ENCODE data around the gene TEC. TPM values are rescaled to one million over a fixed set of nuclear protein-coding genes. Genes with fewer than 3 reads are reported as not detected.
A peak's percentile ranks its signal among the peaks of the same experiment; 100 is the strongest.

TEC gene
- total and polyA plus RNA-seq, 9 of the 15 experiments (the other 6 are each of a cell fraction or from before 2014, with no cell fraction given), result 5.3 to 14.7 (median 8.8) TPM

DNA sequence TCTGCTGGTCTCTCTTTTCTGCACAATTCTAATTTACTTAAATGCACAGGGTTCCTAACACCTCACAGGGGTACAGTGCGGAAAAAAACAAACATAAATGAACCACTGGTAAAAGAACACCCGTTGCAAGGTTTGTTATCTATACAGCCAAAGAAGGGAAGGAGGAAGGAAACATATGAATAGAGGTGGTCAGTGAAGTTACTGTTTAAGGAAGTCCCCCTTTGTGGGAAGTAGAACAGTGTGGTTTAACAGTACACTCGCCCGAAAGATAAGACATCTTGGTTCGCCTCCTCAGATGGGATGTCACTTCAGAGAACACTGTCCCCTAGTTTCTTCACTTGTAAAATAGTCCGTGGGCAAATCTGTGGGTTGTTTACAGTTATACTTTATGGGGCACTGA, 57.5 kb downstream of the TEC start (continued):
- no peak for TF ChIP-seq PHF8 (IDR thresholded peaks at IDR 0.05; ENCODE audit: borderline replicate concordance, low read length)
- no peak for TF ChIP-seq ZNF263 (CRISPR knock-in tag; IDR thresholded peaks at IDR 0.05; ENCODE audit: borderline replicate concordance)
- TF ChIP-seq NFYB (IDR thresholded peaks at IDR 0.05; ENCODE audit: extremely low read depth, insufficient read length), result no peak
- TF ChIP-seq CCNT2 (IDR thresholded peaks at IDR 0.05; ENCODE audit: borderline replicate concordance, extremely low read depth, insufficient read length, low read depth, low read length), result peak; percentile 60
- TF ChIP-seq FOXP1 (CRISPR knock-in tag; IDR thresholded peaks at IDR 0.05), result no peak
- TF ChIP-seq TAF1 (IDR thresholded peaks at IDR 0.05; ENCODE audit: control insufficient read depth, extremely low read depth, insufficient read depth, low read length, severe bottlenecking), result no peak
- TF ChIP-seq DACH1 (IDR thresholded peaks at IDR 0.05; ENCODE audit: partially characterized antibody), result no peak
- no peak for TF ChIP-seq SMARCC2 (IDR thresholded peaks at IDR 0.05; ENCODE audit: low read depth)
- no peak for TF ChIP-seq CREBBP (IDR thresholded peaks at IDR 0.05; ENCODE audit: low read depth, low read length)
- TF ChIP-seq ZNF124 (CRISPR knock-in tag; IDR thresholded peaks at IDR 0.05), result no peak
- no peak for TF ChIP-seq ZNF431 (CRISPR knock-in tag; IDR thresholded peaks at IDR 0.05)
- TF ChIP-seq, protein P1, sequence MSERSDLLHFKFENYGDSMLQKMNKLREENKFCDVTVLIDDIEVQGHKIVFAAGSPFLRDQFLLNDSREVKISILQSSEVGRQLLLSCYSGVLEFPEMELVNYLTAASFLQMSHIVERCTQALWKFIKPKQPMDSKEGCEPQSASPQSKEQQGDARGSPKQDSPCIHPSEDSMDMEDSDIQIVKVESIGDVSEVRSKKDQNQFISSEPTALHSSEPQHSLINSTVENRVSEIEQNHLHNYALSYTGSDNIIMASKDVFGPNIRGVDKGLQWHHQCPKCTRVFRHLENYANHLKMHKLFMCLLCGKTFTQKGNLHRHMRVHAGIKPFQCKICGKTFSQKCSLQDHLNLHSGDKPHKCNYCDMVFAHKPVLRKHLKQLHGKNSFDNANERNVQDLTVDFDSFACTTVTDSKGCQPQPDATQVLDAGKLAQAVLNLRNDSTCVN (CRISPR knock-in tag; IDR thresholded peaks at IDR 0.05), result no peak

Measured in K562 (cell line).